Transverse colon (tissue), 4 donors: ENCODE measurements around the gene DCAF6. TPM values are rescaled to one million over a fixed set of nuclear protein-coding genes. Genes with fewer than 3 reads are reported as not detected.
A peak's percentile ranks its signal among the peaks of the same experiment; 100 is the strongest.

ENCODE experiments used
- DNase-seq: peaks from one replicate; pipeline ENCODE4 v3.0.0-alpha.2; 2019
- H3K27ac ChIP-seq, 4 donors: fragments of 200-600 bp; sonication (generic); 2 replicates each; pipeline ENCODE4 v1.5.1; 2016 to 2018; ENCODE audit warnings: inconsistent platforms in 4 of 4
- H3K27me3 ChIP-seq: fragments of 200-600 bp; sonication (generic); 2 replicates; pipeline ENCODE4 v1.5.1; 2017; ENCODE audit warnings: inconsistent platforms
- H3K36me3 ChIP-seq, 4 donors: fragments of 200-600 bp; sonication (generic); 2 replicates each; pipeline ENCODE4 v1.5.1; 2017 to 2019; ENCODE audit warnings: inconsistent platforms in 4 of 4
- H3K4me1 ChIP-seq, 4 donors: fragments of 200-600 bp; sonication (generic); 2 replicates each; pipeline ENCODE4 v1.5.1; 2017 to 2020; ENCODE audit warnings: inconsistent platforms in 4 of 4
- H3K4me3 ChIP-seq, 4 donors: fragments of 200-600 bp; sonication (generic); 1 replicate in 1 of 4; 2 replicates in 3 of 4; pipeline versions ENCODE4 v1.5.1 to v1.6.1; 2017 to 2019; ENCODE audit warnings: inconsistent platforms in 4 of 4
- H3K9me3 ChIP-seq, 2 donors: fragments of 200-600 bp; sonication (generic); 2 replicates each; pipeline ENCODE4 v1.5.1; 2017 to 2019; ENCODE audit warnings: inconsistent platforms in 2 of 2
- EP300 ChIP-seq: sonication (generic); formaldehyde crosslinking; IDR thresholded peaks from one replicate; pipeline ENCODE4 v1.6.1; 2017; ENCODE audit warnings: antibody characterized with exemption, low read depth
- POLR2A ChIP-seq: fragments of 450-650 bp; IDR thresholded peaks from one replicate; pipeline ENCODE4 v1.6.1; 2016; ENCODE audit warnings: antibody characterized with exemption, mild to moderate bottlenecking, moderate library complexity
- POLR2AphosphoS5 ChIP-seq, 3 donors: sonication (generic); formaldehyde crosslinking; IDR thresholded peaks; one replicate each; pipeline ENCODE4 v1.6.1; 2016; ENCODE audit warnings: antibody characterized with exemption in 3 of 3
- WGBS, 2 donors: methylation state at CpG; one replicate each; pipeline ENCODE4 v1.1.5; 2018; ENCODE audit warnings: low coverage in 1 of 2; 5-methylcytosine and 5-hydroxymethylcytosine counted together
- in situ Hi-C, 4 donors: fragments of 200-750 bp; cut with MboI; loops; one replicate each; pipeline versions ENCODE4 v1.15.0 to v1.15.1; 2017; ENCODE audit warnings: low sequenced_read_pairs in 3 of 4, low pct_ligation_motif_present in 1 of 4, low pct_unique_long_range_greater_than_20kb in 1 of 4
- intact Hi-C: fragments of 100-400 bp; cut with DNase I; formaldehyde crosslinking; loops from one replicate; pipeline ENCODE4 v1.15.1; 2023; ENCODE audit warnings: low total_unique reads
- total RNA-seq, 4 donors: library from RNA; depleted of rRNA; stranded (reverse); fragments of >200 nt; gene quantifications; one replicate each; pipeline ENCODE4 v1.1.0, GENCODE V29; 2016
- TF ChIP-seq, protein P1 (sequence below), 5 experiments: fragments of 200-600 bp in 3 of 5; fragments of 450-650 bp in 2 of 5; sonication (generic) in 3 of 5; IDR thresholded peaks; 1 replicate in 2 of 5; 2 replicates in 3 of 5; pipeline ENCODE4 v1.5.1; 2016 to 2017; ENCODE audit warnings: antibody characterized with exemption in 5 of 5, inconsistent platforms in 3 of 5, mild to moderate bottlenecking in 2 of 5, moderate library complexity in 1 of 5

The DCAF6 gene
- total RNA-seq, 4 donors from 2014 or later = 59.5 to 173 (median 93.4) TPM

DNA sequence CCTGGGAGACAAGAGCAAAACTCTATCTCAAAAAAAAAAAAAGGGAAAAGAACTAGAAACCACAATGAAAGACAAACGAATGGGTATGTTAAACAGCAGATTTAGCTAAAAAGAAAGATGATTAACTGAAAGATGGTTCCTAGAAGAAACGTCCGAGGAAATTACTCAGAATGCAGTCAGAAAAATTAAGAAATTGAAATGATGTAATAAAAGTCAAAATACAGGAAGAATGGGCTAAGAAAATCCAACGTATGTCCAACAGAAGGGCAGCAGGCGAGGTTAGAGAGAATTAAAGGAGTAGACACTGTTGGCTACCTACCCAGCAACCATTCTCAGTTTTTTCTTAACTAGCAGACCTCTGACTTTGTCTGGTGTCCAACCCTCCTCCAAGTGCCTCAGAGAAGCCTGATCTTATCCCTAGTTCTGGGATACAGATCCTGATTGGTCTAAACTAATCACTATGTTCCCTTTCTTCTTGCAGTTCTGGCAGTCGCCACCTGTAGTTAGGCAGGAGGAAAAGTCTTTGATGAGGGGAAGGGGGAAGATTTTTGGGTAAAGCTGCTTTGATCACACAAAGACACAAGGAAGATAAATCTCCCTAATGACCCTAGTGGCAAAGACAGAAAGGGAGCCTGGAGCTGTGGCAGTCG is 174.5 kb downstream of the DCAF6 start:
- no peaks in the 10 kb centered on the region for H3K27me3 ChIP-seq
- no peak for TF ChIP-seq EP300
- TF ChIP-seq POLR2AphosphoS5 (IDR thresholded peaks at IDR 0.05) = no peak
- TF ChIP-seq, protein P1, sequence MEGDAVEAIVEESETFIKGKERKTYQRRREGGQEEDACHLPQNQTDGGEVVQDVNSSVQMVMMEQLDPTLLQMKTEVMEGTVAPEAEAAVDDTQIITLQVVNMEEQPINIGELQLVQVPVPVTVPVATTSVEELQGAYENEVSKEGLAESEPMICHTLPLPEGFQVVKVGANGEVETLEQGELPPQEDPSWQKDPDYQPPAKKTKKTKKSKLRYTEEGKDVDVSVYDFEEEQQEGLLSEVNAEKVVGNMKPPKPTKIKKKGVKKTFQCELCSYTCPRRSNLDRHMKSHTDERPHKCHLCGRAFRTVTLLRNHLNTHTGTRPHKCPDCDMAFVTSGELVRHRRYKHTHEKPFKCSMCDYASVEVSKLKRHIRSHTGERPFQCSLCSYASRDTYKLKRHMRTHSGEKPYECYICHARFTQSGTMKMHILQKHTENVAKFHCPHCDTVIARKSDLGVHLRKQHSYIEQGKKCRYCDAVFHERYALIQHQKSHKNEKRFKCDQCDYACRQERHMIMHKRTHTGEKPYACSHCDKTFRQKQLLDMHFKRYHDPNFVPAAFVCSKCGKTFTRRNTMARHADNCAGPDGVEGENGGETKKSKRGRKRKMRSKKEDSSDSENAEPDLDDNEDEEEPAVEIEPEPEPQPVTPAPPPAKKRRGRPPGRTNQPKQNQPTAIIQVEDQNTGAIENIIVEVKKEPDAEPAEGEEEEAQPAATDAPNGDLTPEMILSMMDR (IDR thresholded peaks at IDR 0.05) = no peak
- no peak for TF ChIP-seq POLR2A
- WGBS, 2 donors = 86 to 92% methylated on average over 6 to 7 of the region's 7 CpGs
- H3K9me3 ChIP-seq = no peaks in the 10 kb centered on the region
- DNase-seq = no peak
- no peak overlapping the region for H3K4me3 ChIP-seq
- in situ Hi-C loops (no loop called here), intact Hi-C loops (no loop called here)
- H3K27ac ChIP-seq = no peak overlapping the region
- H3K4me1 ChIP-seq = peaks cover 0 to 13% (median 2%) of the 10 kb centered on the region in 4 donors
- H3K36me3 ChIP-seq = no peaks in the 10 kb centered on the region

DNA sequence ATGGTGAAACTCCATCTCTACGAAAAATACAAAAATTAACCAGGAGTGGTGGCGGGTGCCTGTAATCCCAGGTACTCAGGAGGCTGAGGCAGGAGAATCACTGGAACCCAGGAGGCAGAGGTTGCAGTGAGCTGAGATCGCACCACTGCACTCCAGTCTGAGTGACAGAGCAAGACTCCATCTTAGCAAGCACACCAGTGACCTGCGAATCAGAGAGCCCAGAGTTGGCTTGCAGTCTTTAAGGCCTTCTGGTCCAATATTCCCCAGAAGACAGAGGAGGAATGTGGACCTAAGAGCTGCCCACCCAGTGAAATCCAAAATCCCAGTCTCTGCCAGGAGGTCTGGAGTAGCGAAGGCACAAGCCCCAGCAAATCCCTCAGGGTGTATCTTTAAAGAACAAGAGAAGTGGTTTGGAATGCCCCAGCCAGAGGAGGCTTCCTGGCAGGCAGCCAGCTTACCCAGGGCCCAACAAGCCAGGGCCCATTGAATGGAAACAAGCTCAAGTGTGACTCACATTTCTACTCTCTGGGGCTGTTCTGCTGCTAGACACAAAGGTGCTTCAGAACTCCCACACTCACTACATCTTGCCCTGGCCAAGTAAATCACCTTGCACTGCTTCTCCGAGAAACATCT is 176.3 kb downstream of the DCAF6 start:
- Histone ChIP-seq H3K4me1 (peaks cover 0 to 20% (median 6%) of the 10 kb centered on the region in 4 donors), H3K27ac (no peak overlapping the region), H3K27me3 (no peaks in the 10 kb centered on the region), H3K4me3 (no peak overlapping the region), H3K9me3 (no peaks in the 10 kb centered on the region), H3K36me3 (no peaks in the 10 kb centered on the region)
- WGBS, 2 donors = 94% methylated on average over 6 of the region's 6 CpGs; no CpG with 5 or more reads in 1 of the 2 donors
- DNase-seq = no peak
- intact Hi-C loops (no loop called here), in situ Hi-C loops (no loop called here)
- no peak for TF ChIP-seq POLR2A
- TF ChIP-seq, protein P1 (IDR thresholded peaks at IDR 0.05) = no peak
- no peak for TF ChIP-seq POLR2AphosphoS5 (IDR thresholded peaks at IDR 0.05)
- no peak for TF ChIP-seq EP300

DNA sequence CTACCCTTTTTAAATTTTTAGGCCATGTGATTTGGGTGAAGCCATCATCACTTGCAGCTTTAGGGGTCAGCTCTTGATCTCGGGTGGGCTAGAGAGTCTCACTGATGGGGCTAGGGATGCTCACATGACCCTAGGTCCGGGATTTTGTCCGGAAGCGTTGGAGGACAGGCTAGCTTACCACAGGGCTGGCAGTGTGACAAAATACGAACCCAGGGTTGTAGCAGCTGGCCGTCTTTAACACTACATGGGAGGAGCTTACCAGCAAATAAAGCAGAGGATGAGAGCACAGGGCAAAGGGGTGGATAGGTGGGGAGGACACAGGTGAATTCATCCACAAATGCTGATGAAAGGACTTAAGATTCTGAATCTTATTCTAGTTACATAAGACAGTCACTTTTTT is 178.4 kb downstream of the DCAF6 start:
- TF ChIP-seq, protein P1 (IDR thresholded peaks at IDR 0.05) = no peak
- Histone ChIP-seq H3K27me3 (no peaks in the 10 kb centered on the region), H3K36me3 (no peaks in the 10 kb centered on the region), H3K4me1 (peaks cover 0 to 20% (median 6%) of the 10 kb centered on the region in 4 donors), H3K27ac (no peak overlapping the region), H3K4me3 (no peak overlapping the region), H3K9me3 (no peaks in the 10 kb centered on the region)
- in situ Hi-C loops = no loop called here
- 43 to 62% methylated on average over 5 to 6 of the region's 6 CpGs for WGBS, 2 donors
- intact Hi-C loops = no loop called here
- no peak for DNase-seq

DNA sequence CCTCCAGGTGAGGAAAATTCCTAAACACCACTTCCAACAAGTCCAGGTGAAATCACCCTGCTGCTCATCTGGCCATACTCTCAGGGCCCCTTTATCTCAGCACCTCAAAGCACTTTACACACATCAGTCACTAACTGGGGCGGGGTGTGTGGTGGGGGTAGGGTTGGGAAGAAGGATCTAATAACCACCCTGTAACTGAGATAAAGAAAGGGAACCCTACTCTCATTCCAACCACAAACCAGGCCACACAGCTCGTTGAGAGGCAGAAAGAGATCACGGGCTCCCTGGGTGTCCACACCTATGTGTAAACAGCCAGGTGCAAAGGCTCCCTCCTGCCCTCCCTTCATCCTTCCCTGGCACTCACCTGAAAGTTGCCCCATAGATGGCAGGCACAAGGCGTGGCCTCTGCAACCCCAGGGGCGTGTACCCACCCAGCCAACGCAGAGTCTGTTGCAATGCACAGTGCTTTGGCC is 179.9 kb downstream of the DCAF6 start:
- WGBS, 2 donors = 0 to 53% methylated on average over 1 to 6 of the region's 6 CpGs
- DNase-seq = peak; percentile 68
- H3K9me3 ChIP-seq = no peaks in the 10 kb centered on the region
- H3K27me3 ChIP-seq = no peaks in the 10 kb centered on the region
- peaks cover 0 to 25% (median 7%) of the 10 kb centered on the region in 4 donors for H3K4me1 ChIP-seq
- TF ChIP-seq POLR2AphosphoS5 (IDR thresholded peaks at IDR 0.05) (no peak), EP300 (no peak), POLR2A (no peak)
- TF ChIP-seq, protein P1 (IDR thresholded peaks at IDR 0.05) = no peak
- no peaks in the 10 kb centered on the region for H3K36me3 ChIP-seq
- no peak overlapping the region for H3K4me3 ChIP-seq
- peak overlapping the region in 2 of 4 donors; percentile 26 to 35 for H3K27ac ChIP-seq
- intact Hi-C loops (no loop called here), in situ Hi-C loops (no loop called here)
